H54 (cell line): ENCODE data around the gene GALK2.

Experiments used
- DNase-seq: peaks from one replicate; pipeline ENCODE4 v3.0.0; 2011; ENCODE audit warnings: low spot score, mixed read lengths; ENCODE audit not compliant: insufficient read length
- FAIRE-seq: peaks from 3 replicates; lab custom pipeline; 2011; peaks lifted over from hg19 to GRCh38; lab: Jason Lieb, UNC
- POLR2A ChIP-seq: IDR thresholded peaks from 2 replicates; pipeline ENCODE4 v1.6.1; 2011; ENCODE audit warnings: low read depth, mild to moderate bottlenecking, low read length

GALK2 gene

DNA sequence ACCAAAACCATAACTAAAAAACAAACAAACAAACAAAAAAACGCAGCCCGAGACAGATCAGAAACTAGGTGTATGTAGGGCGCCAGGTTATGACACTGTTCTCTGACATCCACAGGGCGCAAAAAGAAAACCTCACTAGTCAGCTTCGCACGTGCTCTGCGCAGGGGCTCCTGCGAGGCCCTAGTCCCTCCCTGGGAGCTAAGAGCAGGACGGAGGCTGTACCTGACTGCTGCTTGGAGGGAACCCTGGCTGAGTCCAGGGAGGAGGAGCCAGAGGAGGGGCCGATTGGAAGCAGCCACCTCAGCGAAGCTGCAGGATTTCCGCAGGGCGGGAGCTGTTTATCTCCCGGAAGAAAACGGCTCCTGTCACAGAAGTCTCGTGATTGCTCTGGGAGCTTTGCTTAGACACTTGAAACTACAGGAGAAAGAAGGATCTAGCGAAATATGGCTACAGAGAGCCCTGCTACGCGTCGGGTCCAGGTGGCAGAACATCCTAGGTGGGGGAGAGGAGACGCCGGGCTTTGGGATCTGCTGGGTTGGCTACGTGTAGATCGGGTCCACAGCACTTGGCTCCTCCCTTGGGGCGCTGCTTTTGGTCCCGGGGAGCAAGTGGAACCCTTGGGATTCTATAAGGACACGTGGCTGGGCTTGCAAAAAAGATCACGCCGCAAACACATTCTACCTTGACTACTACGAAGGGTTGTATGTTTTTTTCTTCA is at the start of gene GALK2:
TSS of gene GALK2 (plus strand) at position 368 of the 718 bp plus-strand sequence. CDS start at position 444, 76 bp downstream.
- FAIRE-seq, result peak; percentile 64
- peak; percentile 22; the same call in 1 of the 2 replicates for TF ChIP-seq POLR2A

GRCh38 chr15:49120832-49121231 is 49.2 kb upstream of the GALK2 start:
- DNase-seq (no peak), FAIRE-seq (no peak)
- no peak for TF ChIP-seq POLR2A

More for the DNA sequence above, at the start of gene GALK2:
- DNase-seq, result peak; percentile 59

GRCh38 chr15:49121901-49122300 is 48.1 kb upstream of the GALK2 start:
- FAIRE-seq (no peak), DNase-seq (no peak)
- no peak for TF ChIP-seq POLR2A

DNA sequence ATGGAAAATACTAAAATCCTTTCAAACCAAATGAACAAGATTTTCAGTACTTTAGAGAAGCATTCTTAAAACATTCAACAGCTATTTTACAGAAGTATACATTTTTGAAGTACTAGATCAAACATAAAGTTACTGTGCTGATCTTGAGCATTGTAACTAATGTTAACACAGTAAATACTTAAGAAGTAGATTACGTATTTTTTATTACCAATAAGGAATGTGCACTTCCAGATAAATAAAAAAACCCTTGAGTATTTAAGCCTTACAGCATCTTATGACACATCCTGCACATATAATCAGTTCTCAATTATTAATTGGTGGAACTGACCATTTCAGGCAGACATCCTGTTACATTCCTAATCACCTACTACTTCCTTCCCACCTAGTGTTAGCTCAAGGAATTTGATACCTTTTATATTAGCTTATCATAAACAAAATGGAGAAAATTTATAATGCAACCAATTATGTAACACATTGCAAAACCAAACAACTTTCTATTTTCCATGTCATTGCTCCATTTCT is 47.4 kb upstream of the GALK2 start:
- FAIRE-seq (no peak), DNase-seq (no peak)
- no peak for TF ChIP-seq POLR2A

- no peak for TF ChIP-seq POLR2A
- no peak for DNase-seq
- no peak for FAIRE-seq
These were observed 45.7 kb upstream of the GALK2 start for GRCh38 chr15:49124371-49124770.

GRCh38 chr15:49131403-49131802 is 38.6 kb upstream of the GALK2 start:
- TF ChIP-seq POLR2A, result no peak
- DNase-seq (no peak), FAIRE-seq (no peak)

GRCh38 chr15:49134683-49135341 is 35.2 kb upstream of the GALK2 start:
- TF ChIP-seq POLR2A, result no peak
- DNase-seq (no peak), FAIRE-seq (no peak)

GRCh38 chr15:49135342-49135857 is 34.6 kb upstream of the GALK2 start:
- peak; percentile 41 for FAIRE-seq
- TF ChIP-seq POLR2A, result no peak
- DNase-seq, result no peak

GRCh38 chr15:49135911-49136310 is 34.1 kb upstream of the GALK2 start:
- FAIRE-seq (peak; percentile 75), DNase-seq (peak; percentile 6)
- no peak for TF ChIP-seq POLR2A

DNA sequence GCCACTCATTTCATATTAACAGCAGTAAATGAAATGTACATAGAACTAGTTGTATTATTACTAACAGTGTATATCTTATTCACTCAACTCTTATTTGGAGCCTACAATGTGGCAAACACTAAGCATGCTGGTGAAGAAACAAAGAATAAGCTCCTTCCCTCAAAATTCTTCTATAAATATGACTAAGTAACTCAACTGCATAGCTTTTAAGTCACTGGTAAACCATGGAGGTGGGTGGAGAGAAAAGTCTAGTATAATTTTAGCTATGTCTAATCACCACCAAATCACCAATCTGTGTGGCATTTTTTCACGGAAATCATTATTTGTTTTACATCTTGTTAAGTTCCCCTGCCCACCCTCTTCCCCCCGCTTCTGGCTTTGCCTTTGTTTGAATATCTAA is 32.2 kb upstream of the GALK2 start:
- FAIRE-seq, result no peak
- no peak for TF ChIP-seq POLR2A
- DNase-seq, result no peak

DNA sequence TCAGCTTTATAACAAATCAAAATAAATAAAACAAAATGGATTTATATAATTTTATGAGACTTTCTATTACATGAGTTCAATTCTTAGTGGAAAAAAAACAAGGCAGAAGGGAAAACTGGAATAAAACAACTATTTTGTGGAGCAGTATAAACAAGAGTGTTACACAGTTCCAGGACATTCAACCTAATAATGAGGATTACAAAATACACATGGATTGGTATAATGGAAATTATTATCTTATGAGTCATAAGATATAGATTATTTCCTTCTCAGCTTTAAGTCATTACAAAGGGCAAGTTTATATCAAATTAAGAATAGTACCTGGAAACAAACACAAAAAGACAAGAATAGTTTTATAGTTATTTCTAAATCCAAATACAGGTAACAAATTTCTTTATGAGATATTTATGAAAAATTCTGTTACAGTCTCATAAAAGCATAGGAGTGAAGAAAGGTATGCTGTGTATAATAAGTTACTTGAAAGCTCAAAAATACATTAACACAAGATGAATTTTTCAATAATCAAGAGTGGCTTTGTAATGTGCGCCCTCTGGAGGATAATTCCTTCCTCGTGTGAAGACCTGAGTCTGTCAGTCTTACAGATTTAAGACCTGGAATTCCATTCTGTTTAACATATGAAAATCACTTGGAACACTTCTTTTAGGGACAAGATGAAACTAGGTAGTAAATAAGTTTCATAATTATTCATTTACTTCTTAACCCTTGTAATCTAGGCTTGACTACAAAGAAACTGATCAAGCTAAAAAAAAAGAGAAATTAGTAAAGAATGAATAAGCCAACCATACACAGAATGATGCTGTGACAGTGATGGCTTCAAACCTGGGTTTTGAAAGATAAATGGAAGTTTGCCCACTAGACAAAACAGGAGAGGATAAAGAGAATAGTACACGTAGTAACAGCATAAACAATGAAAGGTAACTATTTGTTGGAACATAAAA is 24.1 kb upstream of the GALK2 start:
- no peak for FAIRE-seq
- TF ChIP-seq POLR2A, result no peak
- DNase-seq, result no peak

DNA sequence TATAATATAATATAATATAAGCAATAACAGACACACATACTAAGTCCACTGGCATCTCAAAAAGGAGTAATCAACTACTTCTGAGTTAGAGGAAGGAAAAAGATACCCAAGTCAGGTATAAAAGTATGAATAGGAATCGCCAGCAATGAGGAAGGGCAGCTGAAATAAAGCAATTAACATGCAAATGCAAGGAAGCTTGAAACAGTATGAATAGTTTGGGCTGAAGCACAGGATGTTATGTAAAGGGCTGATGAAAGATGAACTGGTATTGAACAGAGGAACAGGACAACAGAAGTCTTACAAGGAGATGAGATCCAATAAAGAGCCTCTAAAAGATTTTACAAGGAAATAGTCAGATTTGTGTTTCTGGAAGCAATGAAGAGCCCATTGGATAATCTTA is 21.7 kb upstream of the GALK2 start:
- no peak for DNase-seq
- TF ChIP-seq POLR2A, result no peak
- no peak for FAIRE-seq

DNA sequence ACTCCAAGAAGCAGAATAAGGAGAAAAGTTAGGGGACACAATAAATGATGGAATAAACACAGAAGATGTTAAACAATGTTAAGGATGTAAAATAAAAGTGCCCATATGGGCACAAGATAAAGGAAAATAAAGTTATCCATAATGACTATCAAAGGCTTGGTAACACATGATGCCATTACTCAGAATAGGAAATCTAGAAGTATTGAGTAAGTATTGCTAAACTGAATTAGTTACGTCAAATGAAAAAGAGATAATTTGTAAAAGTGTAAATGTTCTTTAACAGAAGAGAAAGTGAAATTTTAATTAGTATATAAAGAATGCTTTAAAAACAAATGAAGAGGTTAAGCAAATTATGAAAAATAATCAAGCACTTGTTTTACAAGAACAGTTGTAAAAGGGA is 21.3 kb upstream of the GALK2 start:
- TF ChIP-seq POLR2A, result no peak
- no peak for FAIRE-seq
- DNase-seq, result no peak
